Common myeloid progenitor, CD34-positive (primary cell): ENCODE data around the gene MVB12B.

Experiments used
- CTCF ChIA-PET: fragments of 350-600 bp; sonication (Branson Sonifier 250); formaldehyde crosslinking; loops from one replicate; lab custom pipeline; 2021; ENCODE audit warnings: antibody characterized with exemption; lab: Charles Lee
- POLR2A ChIA-PET: fragments of 350-600 bp; sonication (Branson Sonifier 250); formaldehyde crosslinking; loops from one replicate; lab custom pipeline; 2021; ENCODE audit warnings: antibody characterized with exemption; lab: Charles Lee
- DNase-seq, 3 donors: peaks; one replicate each; pipeline versions ENCODE4 v3.0.0 to v3.0.0-alpha.2; 2013
- H3K27ac ChIP-seq, 2 experiments: 1 replicate in 1 of 2; 2 replicates in 1 of 2; pipeline ENCODE4 v1.7.0; 2013; ENCODE audit warnings: inconsistent platforms in 2 of 2, low read length in 2 of 2, mild to moderate bottlenecking in 2 of 2, low read depth in 1 of 2, moderate library complexity in 1 of 2; ENCODE audit not compliant: severe bottlenecking in 2 of 2, insufficient read depth in 1 of 2, poor library complexity in 1 of 2
- H3K27me3 ChIP-seq, 5 experiments: replicated peaks in 2 of 5; 1 replicate in 3 of 5; 2 replicates in 2 of 5; pipeline versions ENCODE4 v1.6.1 to v1.7.0; 2013; ENCODE audit warnings: low read length in 4 of 5, mild to moderate bottlenecking in 2 of 5, moderate library complexity in 2 of 5, inconsistent platforms in 1 of 5; ENCODE audit not compliant: insufficient read depth in 5 of 5, control insufficient read depth in 4 of 5
- H3K36me3 ChIP-seq, 4 experiments: 1 replicate in 2 of 4; 2 replicates in 2 of 4; pipeline versions ENCODE4 v1.6.1 to v1.7.0; 2013; ENCODE audit warnings: low read length in 3 of 4, control low read depth in 1 of 4, mild to moderate bottlenecking in 1 of 4; ENCODE audit not compliant: control insufficient read depth in 4 of 4, insufficient read depth in 4 of 4
- H3K4me1 ChIP-seq, 4 experiments: 1 replicate in 3 of 4; 2 replicates in 1 of 4; pipeline versions ENCODE4 v1.6.1 to v1.7.1; 2013; ENCODE audit warnings: low read length in 3 of 4, mild to moderate bottlenecking in 3 of 4, control low read depth in 1 of 4, inconsistent platforms in 1 of 4, moderate library complexity in 1 of 4; ENCODE audit not compliant: control insufficient read depth in 4 of 4, insufficient read depth in 4 of 4; ENCODE audit errors: control extremely low read depth in 1 of 4
- H3K4me3 ChIP-seq, 7 experiments: 1 replicate in 4 of 7; 2 replicates in 3 of 7; pipeline versions ENCODE4 v1.5.1 to v1.7.0; 2013; ENCODE audit warnings: mild to moderate bottlenecking in 7 of 7, low read length in 6 of 7, moderate library complexity in 6 of 7, inconsistent platforms in 2 of 7, low read depth in 2 of 7, control low read depth in 1 of 7; ENCODE audit not compliant: insufficient read depth in 4 of 7, control insufficient read depth in 1 of 7; ENCODE audit errors: extremely low read depth in 1 of 7
- H3K9me3 ChIP-seq, 5 experiments: 1 replicate in 4 of 5; 2 replicates in 1 of 5; pipeline versions ENCODE4 v1.6.1 to v1.7.1; 2013; ENCODE audit warnings: low read length in 4 of 5, mild to moderate bottlenecking in 2 of 5, inconsistent platforms in 1 of 5, low read depth in 1 of 5, moderate library complexity in 1 of 5; ENCODE audit not compliant: control insufficient read depth in 4 of 5, insufficient read depth in 2 of 5; ENCODE audit errors: control extremely low read depth in 1 of 5
- WGBS: methylation state at CpG from one replicate; pipeline ENCODE4 v1.1.5; 2013; ENCODE audit not compliant: insufficient coverage; 5-methylcytosine and 5-hydroxymethylcytosine counted together

Gene MVB12B

DNA sequence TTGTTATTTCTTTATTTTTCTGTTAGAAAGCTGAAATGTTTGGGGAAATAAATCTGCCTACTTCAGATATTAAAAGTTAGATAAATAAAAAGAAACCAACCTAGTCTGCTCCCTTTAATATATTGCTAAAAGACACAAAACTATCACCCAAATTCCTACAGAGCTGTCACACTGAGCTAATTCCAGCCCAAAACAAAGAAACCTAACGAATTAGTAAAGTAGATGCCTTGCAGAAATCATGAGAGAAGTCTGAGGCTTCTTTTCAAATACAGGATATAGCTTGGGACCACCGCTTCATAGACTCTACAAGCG lies 164.9 kb downstream of the MVB12B start:
- Histone ChIP-seq H3K27me3 (no peaks in the 10 kb centered on the region), H3K9me3 (no peaks in the 10 kb centered on the region), H3K27ac (no peak overlapping the region), H3K4me1 (peaks cover 4 to 37% (median 27%) of the 10 kb centered on the region in 4 experiments), H3K4me3 (no peak overlapping the region), H3K36me3 (no peaks in the 10 kb centered on the region)
- CTCF ChIA-PET: interaction anchor here (0.7 to 12.3 kb wide), 33 partner anchors 7 to 1084 kb away, joined by 3 to 104 read pairs (median 5); no protein-coding TSS in a partner anchor
- WGBS: 20% methylated on average over 1 of the region's 3 CpGs
- no peak for DNase-seq
- POLR2A ChIA-PET: interaction anchor here (1.2 kb wide), 1 partner anchor 93 kb away, joined by 4 read pairs; no protein-coding TSS in a partner anchor

DNA sequence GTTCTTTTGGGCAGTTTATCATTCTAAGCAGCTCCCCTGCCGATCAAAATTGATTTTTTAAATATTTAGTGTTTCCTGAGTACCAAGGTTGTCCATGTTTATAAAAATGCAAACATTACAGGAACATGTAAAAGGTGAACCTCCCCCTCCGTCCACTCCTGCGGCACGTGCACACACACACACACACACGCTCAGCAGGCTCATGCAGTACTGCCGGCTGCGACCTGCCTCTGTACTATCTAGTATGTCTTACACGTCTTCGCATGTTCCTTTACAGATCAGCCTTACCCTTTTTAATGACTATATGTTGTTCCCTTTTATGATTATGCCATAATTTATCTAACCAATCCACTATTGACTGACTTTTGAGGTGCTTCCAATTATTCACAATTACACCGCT lies 165.3 kb downstream of the MVB12B start:
- Histone ChIP-seq H3K27me3 (no peaks in the 10 kb centered on the region), H3K36me3 (no peaks in the 10 kb centered on the region), H3K9me3 (no peaks in the 10 kb centered on the region), H3K27ac (no peak overlapping the region), H3K4me3 (no peak overlapping the region), H3K4me1 (peaks cover 4 to 41% (median 31%) of the 10 kb centered on the region in 4 experiments)
- ChIA-PET POLR2A (no interaction called here), CTCF (interaction anchor here (0.7 to 12.3 kb wide), 27 partner anchors 9 to 1085 kb away, joined by 3 to 104 read pairs (median 5); no protein-coding TSS in a partner anchor)
- WGBS: 95% methylated on average over 7 of the region's 10 CpGs
- no peak for DNase-seq

DNA sequence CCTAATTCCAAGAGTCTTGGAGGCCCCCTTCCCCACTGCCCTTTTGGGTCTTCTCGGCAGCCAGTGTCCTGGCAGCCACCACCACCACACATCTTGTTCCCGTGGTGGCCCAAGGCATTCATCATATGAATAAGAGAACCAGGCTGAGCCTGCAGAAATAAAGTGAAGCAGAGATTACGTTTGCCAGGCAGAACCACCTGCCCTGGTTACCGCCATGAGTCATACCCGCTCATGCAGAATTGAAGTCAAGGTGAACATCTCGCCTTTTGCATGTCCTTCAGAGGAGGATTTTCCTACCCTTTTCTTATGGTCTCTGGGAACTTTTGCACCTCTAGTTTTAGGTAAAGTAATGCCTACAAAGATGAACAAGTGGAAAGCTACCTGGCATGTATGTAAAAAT lies 167.6 kb downstream of the MVB12B start:
- no peak for DNase-seq
- Histone ChIP-seq H3K4me3 (no peak overlapping the region), H3K27me3 (no peaks in the 10 kb centered on the region), H3K36me3 (no peaks in the 10 kb centered on the region), H3K9me3 (no peaks in the 10 kb centered on the region), H3K4me1 (peaks cover 6 to 53% (median 48%) of the 10 kb centered on the region in 4 experiments), H3K27ac (no peak overlapping the region)
- POLR2A ChIA-PET: no interaction called here
- 99% methylated on average over 6 of the region's 6 CpGs for WGBS
- CTCF ChIA-PET: interaction anchor here (1.0 to 12.3 kb wide), 3 partner anchors 12 to 195 kb away, joined by 3 to 104 read pairs (median 35); no protein-coding TSS in a partner anchor

DNA sequence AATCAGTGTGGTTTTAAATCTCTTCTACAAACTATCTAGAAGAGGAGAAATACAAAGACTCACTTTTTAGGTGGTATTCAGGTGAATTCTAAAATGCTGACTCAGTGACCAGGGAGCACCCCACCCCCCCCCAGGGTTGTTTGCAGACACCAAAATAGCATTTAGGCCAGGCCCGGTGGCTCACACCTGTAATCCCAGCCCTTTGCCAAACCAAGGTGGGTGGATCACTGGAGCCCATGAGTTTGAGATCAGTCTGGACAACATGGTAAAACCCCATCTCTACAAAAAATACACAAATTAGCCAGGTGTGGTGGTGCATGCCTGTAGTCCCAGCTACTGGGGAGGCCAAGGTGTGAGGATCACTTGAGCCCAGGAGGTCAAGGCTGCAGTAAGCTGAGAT lies 168.1 kb downstream of the MVB12B start:
- no peak for DNase-seq
- ChIA-PET POLR2A (no interaction called here), CTCF (interaction anchor here (1.0 to 12.3 kb wide), 2 partner anchors 96 to 195 kb away, joined by 3 to 104 read pairs; no protein-coding TSS in a partner anchor)
- Histone ChIP-seq H3K36me3 (no peaks in the 10 kb centered on the region), H3K27ac (no peak overlapping the region), H3K4me1 (peaks cover 6 to 58% (median 50%) of the 10 kb centered on the region in 4 experiments), H3K4me3 (no peak overlapping the region), H3K9me3 (no peaks in the 10 kb centered on the region), H3K27me3 (peaks cover 0 to 4% (median 0%) of the 10 kb centered on the region in 5 experiments)
- no CpG with 5 or more reads among the region's 1 CpG for WGBS

DNA sequence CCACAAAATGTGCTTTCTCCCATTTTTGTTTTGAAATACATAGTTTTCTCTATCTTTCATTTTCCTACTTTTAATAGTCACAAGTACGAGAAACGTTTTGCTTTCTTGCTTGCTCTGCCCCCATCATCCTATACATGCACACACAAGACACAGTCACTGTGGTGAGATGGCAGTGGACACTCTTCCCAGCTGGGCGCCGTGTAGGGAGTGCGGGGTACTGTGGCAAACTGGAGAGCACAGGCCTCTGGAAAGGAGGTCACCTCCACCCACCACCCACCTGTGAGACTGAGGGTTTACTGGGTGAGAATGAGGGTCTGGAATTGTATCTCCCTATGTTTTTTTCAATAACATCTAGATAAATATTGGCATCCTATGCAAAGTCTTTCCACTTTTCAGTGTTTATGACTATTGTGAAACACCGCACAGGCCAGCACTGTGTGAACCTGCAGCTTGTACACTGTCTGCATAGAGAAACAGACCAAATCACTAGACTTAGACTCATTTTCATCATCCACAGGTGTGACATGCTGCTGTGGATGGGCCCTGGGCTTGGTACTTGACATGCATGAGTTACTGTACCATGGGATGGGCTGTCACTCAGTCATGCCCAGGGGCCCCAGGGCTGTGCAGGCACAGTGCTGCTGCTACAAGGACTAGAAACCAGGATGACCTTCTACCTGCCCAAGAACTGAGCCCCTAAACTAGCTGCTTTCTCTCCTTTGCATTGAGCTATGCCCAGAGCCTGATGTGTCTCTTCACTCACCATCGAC lies 169.0 kb downstream of the MVB12B start:
- Histone ChIP-seq H3K9me3 (no peaks in the 10 kb centered on the region), H3K27ac (no peak overlapping the region), H3K27me3 (peaks cover 0 to 13% (median 0%) of the 10 kb centered on the region in 5 experiments), H3K36me3 (no peaks in the 10 kb centered on the region), H3K4me1 (peaks cover 6 to 53% (median 47%) of the 10 kb centered on the region in 4 experiments), H3K4me3 (no peak overlapping the region)
- CTCF ChIA-PET: interaction anchor here (4.3 to 12.3 kb wide), 3 partner anchors 61 to 178 kb away, joined by 19 to 118 read pairs (median 104); no protein-coding TSS in a partner anchor
- 98% methylated on average over 7 of the region's 7 CpGs for WGBS
- no peak for DNase-seq
- POLR2A ChIA-PET: no interaction called here

DNA sequence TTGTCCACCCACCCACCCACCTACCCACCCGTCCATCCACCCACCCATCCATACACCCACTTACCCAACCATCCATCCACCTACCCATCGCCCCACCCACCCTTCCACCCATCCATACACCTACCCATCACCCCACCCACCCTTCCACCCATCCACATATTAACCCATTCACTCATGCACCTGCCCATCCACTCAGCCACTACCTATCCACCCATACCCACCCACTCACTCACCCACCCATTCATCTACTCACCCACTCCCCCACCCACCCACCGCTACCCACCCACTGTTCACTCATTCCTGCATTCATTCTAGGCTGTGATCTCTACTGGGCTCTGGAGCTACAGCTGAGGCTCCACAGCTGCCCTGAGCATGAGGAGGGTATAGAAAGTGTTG lies 169.6 kb downstream of the MVB12B start:
- Histone ChIP-seq H3K4me3 (no peak overlapping the region), H3K4me1 (peaks cover 2 to 53% (median 46%) of the 10 kb centered on the region in 4 experiments), H3K27me3 (peaks cover 0 to 15% (median 0%) of the 10 kb centered on the region in 5 experiments), H3K9me3 (no peaks in the 10 kb centered on the region), H3K27ac (no peak overlapping the region), H3K36me3 (no peaks in the 10 kb centered on the region)
- no peak for DNase-seq
- ChIA-PET CTCF (interaction anchor here (4.3 to 12.3 kb wide), 4 partner anchors 25 to 179 kb away, joined by 19 to 118 read pairs (median 93); no protein-coding TSS in a partner anchor), POLR2A (no interaction called here)
- WGBS: no CpG with 5 or more reads among the region's 3 CpGs
